HG02884 (cell line): ENCODE data around the gene IP6K1.
"Not testable (repeated sequence)": the region's sequence is repeated elsewhere in the genome, so short reads cannot be mapped to it uniquely, and the experiment has no call there.

Experiments
- ATAC-seq: cut with Tn5 transposase; IDR thresholded peaks from one replicate; pipeline ENCODE4 v1.9.1; 2021; ENCODE audit warnings: mild to moderate bottlenecking, moderate library complexity; ENCODE audit not compliant: unreplicated experiment

IP6K1 gene

GRCh38 chr3:49714728-49715550 is 71.4 kb downstream of the IP6K1 start:
- no peak for ATAC-seq

GRCh38 chr3:49713336-49714105 is 72.8 kb downstream of the IP6K1 start:
- no peak for ATAC-seq

GRCh38 chr3:49712631-49713317 is 73.6 kb downstream of the IP6K1 start:
- ATAC-seq: no peak

GRCh38 chr3:49712166-49712565 is 74.2 kb downstream of the IP6K1 start:
- no peak for ATAC-seq

GRCh38 chr3:49711489-49711888 is 74.9 kb downstream of the IP6K1 start:
- no peak for ATAC-seq

- no peak for ATAC-seq
These were observed 76.5 kb downstream of the IP6K1 start for GRCh38 chr3:49709852-49710251.

- no peak for ATAC-seq
These were observed 79.2 kb downstream of the IP6K1 start for GRCh38 chr3:49707113-49707480.

GRCh38 chr3:49706456-49707112 is 79.8 kb downstream of the IP6K1 start:
- ATAC-seq: no peak

- ATAC-seq: no peak
These were observed 80.9 kb downstream of the IP6K1 start for GRCh38 chr3:49705390-49705960.

GRCh38 chr3:49704629-49705028 is 81.7 kb downstream of the IP6K1 start:
- no peak for ATAC-seq

GRCh38 chr3:49703956-49704355 is 82.4 kb downstream of the IP6K1 start:
- ATAC-seq: no peak

GRCh38 chr3:49703443-49703927 is 82.9 kb downstream of the IP6K1 start:
- ATAC-seq: no peak

- ATAC-seq: no peak
These were observed 83.7 kb downstream of the IP6K1 start for GRCh38 chr3:49702672-49703071.

GRCh38 chr3:49701388-49702077 is 84.8 kb downstream of the IP6K1 start:
- ATAC-seq: no peak

GRCh38 chr3:49700453-49701128 is 85.8 kb downstream of the IP6K1 start:
- ATAC-seq: no peak

- no peak for ATAC-seq
These were observed 86.3 kb downstream of the IP6K1 start for GRCh38 chr3:49700014-49700413.

GRCh38 chr3:49699281-49699979 is 86.9 kb downstream of the IP6K1 start:
- ATAC-seq: no peak

GRCh38 chr3:49695350-49696015 is 90.9 kb downstream of the IP6K1 start:
- not testable (repeated sequence) for ATAC-seq
